Measurements from ENCODE around the gene ARF5. TPM values are rescaled to one million over a fixed set of nuclear protein-coding genes. Genes with fewer than 3 reads are reported as not detected.

ARF5 gene
- total RNA-seq, 4 donors from 2014 or later, result 187 to 270 (median 237) TPM

DNA sequence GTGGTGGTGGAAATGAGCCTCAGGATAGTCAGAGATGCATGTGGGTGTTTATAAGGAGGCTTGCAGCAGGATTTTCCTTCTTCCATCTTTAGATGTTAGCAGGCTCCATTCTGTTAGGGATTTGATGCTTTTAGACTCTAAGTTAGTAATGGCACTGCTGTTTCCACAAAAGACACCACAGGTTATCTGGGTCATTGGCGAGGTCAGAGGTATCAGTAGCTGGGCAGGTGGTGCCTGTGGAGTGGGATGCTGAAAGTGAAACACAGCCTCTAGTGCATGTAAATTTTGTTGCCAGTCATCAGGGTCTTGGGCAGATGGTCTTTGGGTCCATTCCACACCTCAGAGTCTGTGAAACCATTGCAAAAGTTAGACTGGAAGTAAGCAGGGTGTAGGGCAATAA, 30.6 kb downstream of the ARF5 start:
- DNase-seq (ENCODE audit: low spot score in 2 of 2), result no peak
- WGBS, 2 donors, result 60 to 78% methylated on average over 1 of the region's 1 CpG
- no peak overlapping the region for H3K4me3 ChIP-seq (ENCODE audit: low read depth, poor library complexity, severe bottlenecking)
- no peak for TF ChIP-seq POLR2A (IDR thresholded peaks at IDR 0.05)
- TF ChIP-seq, protein P1, sequence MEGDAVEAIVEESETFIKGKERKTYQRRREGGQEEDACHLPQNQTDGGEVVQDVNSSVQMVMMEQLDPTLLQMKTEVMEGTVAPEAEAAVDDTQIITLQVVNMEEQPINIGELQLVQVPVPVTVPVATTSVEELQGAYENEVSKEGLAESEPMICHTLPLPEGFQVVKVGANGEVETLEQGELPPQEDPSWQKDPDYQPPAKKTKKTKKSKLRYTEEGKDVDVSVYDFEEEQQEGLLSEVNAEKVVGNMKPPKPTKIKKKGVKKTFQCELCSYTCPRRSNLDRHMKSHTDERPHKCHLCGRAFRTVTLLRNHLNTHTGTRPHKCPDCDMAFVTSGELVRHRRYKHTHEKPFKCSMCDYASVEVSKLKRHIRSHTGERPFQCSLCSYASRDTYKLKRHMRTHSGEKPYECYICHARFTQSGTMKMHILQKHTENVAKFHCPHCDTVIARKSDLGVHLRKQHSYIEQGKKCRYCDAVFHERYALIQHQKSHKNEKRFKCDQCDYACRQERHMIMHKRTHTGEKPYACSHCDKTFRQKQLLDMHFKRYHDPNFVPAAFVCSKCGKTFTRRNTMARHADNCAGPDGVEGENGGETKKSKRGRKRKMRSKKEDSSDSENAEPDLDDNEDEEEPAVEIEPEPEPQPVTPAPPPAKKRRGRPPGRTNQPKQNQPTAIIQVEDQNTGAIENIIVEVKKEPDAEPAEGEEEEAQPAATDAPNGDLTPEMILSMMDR (IDR thresholded peaks at IDR 0.05), result no peak
- intact Hi-C loops (cut with DNase I; ENCODE audit: low total_unique reads), result no loop called here

DNA sequence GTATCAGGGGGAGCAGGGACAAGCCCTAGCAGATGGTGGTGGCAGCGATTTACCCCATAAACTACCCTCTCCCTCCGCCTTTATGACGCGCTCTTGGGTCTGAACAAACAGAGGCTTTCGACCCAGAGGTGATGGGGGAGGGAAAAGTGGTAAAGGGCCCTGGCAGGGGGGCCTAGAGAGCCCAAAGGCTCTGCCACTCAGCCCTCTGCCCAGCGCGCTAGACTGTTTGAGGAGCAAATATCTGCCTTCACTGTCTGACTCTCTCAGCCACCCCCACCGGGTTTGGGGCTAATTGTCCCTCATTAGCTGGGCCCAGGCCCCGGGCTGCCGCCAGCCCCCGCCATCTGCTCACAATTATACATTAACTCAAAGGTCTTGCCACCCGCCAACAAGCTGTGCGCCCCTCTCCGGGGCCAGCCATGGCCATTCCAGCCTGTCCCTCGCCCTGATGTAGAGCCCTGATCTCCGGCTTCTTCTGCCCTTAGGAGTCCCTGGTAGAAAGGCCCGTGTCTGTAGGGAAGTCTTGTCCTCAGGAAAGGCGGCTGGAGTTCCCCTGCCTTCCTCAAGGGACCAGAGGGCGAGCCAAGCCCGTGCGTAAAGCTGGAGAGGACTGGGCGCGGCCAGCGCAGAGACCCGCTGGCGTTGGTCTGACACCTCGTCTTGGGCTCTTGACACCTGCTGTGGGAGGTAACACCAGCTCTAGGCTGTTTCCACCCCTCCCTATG, 31.6 kb downstream of the ARF5 start:
- H3K4me3 ChIP-seq (ENCODE audit: low read depth, poor library complexity, severe bottlenecking), result no peak overlapping the region
- 9 to 12% methylated on average over 18 to 27 of the region's 27 CpGs for WGBS, 2 donors
- no peak for DNase-seq (ENCODE audit: low spot score in 2 of 2)
- TF ChIP-seq, protein P1 (IDR thresholded peaks at IDR 0.05), result no peak
- no peak for TF ChIP-seq POLR2A (IDR thresholded peaks at IDR 0.05)
- intact Hi-C loops (cut with DNase I; ENCODE audit: low total_unique reads), result no loop called here

DNA sequence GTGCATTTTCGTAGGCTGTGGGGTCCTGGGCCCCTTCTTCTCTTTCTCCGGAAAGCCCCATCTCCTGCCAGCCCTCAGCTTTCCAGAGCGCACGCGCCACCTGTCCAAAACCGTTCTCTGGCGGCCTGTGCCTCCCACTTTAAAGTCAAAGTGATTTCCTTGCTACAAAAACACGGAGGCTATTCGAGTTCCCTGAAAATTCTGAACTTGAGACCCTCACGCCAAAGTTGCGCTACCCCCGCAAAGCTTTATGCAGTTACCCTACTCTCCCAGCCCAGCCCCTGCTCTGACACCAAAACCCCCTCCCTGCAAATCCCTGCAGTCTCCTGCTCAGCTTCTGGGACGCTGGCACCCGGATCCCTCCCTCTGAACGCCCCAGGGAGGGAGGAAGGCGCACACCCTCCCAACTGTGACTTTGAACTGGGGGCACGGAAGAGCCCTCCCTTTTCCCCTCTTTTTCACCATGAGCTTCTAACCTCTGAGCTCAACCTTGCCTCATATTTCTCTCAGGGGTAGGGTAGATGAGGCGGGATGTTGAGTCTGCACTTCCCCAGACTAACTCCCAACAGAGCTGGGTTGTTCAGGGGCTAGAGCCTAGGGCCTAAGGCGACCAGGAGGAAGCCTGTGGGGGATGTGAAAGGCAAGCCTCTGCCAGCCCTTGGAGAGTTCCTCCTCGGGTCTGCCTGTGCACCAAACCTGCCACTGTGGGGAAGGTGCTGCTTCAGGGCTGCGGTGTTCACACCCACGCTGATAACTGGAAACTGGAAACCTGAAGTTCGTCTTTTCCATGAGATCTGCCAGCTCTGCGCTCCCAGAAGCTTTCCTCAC, 32.4 kb downstream of the ARF5 start:
- WGBS, 2 donors, result 2 to 3% methylated on average over 24 of the region's 24 CpGs
- no peak overlapping the region for H3K4me3 ChIP-seq (ENCODE audit: low read depth, poor library complexity, severe bottlenecking)
- intact Hi-C loops (cut with DNase I; ENCODE audit: low total_unique reads), result no loop called here
- no peak for DNase-seq (ENCODE audit: low spot score in 2 of 2)
- no peak for TF ChIP-seq POLR2A (IDR thresholded peaks at IDR 0.05)
- TF ChIP-seq, protein P1 (IDR thresholded peaks at IDR 0.05), result no peak

DNA sequence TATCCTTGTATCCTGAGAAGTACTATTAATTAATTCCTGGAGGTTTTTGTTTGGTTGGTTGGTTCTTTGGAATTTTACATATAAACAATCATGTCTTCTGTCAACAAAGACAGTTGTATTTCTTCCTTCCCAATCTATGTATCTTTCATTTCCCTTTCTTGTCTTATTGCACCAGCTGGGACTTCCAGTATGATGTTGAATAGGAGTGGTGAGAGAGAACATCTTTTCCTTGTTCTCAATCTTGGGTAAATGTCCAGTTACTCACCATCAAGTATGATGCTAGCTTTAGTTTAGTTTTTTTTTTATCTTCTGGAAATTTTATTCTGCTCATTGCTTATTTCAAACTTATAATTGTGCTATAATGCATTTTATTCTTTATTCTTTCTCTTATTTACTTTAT, 37.1 kb downstream of the ARF5 start:
- intact Hi-C loops (cut with DNase I; ENCODE audit: low total_unique reads), result no loop called here
- DNase-seq (ENCODE audit: low spot score in 2 of 2), result no peak
- H3K4me3 ChIP-seq (ENCODE audit: low read depth, poor library complexity, severe bottlenecking), result no peak overlapping the region
- TF ChIP-seq POLR2A (IDR thresholded peaks at IDR 0.05), result no peak
- TF ChIP-seq, protein P1 (IDR thresholded peaks at IDR 0.05), result no peak

DNA sequence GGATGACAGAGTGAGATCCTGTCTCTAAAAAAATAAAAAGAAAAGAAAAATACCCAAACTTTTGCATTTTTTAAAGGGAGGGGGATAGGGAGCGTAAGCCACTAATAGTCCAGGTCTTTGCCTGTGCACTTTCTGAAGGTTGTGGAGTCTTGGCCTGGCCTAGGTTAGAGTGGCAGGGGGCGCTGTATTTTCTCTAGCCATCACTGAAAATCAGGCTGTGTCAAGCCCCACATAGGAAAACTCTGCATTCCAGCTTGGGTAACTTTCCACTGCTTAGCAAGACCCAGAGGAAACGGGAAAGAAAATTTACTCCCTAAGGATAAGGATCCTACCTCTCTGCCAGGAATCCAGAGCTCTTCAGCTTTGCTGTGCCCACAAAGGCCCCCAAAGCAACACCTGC, 40.2 kb downstream of the ARF5 start:
- WGBS, 2 donors, result 55 to 60% methylated on average over 3 of the region's 3 CpGs
- DNase-seq (ENCODE audit: low spot score in 2 of 2), result no peak
- intact Hi-C loops (cut with DNase I; ENCODE audit: low total_unique reads), result no loop called here
- TF ChIP-seq, protein P1 (IDR thresholded peaks at IDR 0.05), result no peak
- no peak for TF ChIP-seq POLR2A (IDR thresholded peaks at IDR 0.05)
- no peak overlapping the region for H3K4me3 ChIP-seq (ENCODE audit: low read depth, poor library complexity, severe bottlenecking)
